CD4-positive, alpha-beta T cell treated with Interferon alpha-2 for 1 hour (primary cell): ENCODE measurements around the gene CD9.
"Not testable (repeated sequence)": the region's sequence is repeated elsewhere in the genome, so short reads cannot be mapped to it uniquely, and the experiment has no call there.

Experiments used
- DNase-seq, 2 donors: peaks; one replicate each; pipeline ENCODE4 v3.0.0-alpha.2; 2020 to 2022

The CD9 gene

GRCh38 chr12:6200256-6201212, at the start of gene CD9:
Gene CD9 (plus strand): TSS chr12:6200400. CDS start chr12:6200500, 100 bp downstream.
- peak; percentile 29 to 39 for DNase-seq

DNA sequence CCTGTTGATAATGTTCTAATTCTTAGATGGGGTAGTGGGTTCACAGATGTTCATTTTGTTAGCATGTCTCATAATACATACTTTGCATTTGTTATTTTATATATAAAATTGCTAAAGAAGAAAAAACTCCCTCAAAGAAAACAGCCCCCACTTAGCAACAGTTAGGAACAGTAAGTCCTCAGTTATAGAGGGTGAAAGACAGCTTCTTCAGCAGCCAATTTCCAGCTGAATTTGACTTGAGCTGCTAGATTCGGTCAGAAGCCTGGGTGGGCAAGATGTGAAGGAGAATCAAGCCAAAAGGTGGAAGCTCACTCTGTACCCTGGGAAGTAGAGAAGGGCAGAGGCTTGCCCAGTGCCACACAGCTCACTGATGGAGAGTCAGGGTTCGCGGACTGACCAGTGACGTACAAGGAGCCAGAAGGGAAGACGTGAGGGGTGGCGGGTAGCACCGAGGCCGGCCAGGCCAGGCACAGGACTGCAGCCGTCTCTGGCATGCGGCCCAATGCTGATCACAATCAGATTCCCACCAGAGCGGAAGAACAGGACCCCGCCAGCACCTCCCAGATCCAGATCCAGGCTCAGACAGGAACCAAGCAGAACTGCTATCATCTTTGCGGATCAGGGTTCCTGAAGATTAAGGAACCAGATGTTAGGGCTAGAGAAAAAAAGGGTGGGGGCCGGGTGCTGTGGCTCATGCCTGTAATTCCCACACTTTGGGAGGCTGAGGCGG, 45.3 kb upstream of the CD9 start:
- no peak for DNase-seq

DNA sequence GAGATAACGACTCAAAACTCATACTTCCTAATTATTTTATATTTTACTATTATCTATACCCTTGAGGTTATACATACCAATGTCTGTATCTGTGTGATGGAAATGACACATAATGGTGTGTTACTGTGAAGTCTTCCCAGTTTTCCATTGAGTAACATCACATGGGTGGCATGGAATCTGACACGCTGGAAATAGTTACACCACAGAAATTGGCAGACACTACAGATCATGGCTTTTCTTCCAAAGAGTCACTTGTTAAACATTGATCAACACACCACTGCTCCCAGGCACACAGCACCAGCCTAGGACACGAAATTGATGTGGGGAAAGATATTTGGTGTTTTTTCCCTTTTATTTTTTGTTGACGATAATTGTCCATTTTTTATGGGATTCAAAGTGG, 42.7 kb upstream of the CD9 start:
- no peak for DNase-seq

- DNase-seq, result no peak
These were observed 41.9 kb upstream of the CD9 start for GRCh38 chr12:6158255-6158654.

DNA sequence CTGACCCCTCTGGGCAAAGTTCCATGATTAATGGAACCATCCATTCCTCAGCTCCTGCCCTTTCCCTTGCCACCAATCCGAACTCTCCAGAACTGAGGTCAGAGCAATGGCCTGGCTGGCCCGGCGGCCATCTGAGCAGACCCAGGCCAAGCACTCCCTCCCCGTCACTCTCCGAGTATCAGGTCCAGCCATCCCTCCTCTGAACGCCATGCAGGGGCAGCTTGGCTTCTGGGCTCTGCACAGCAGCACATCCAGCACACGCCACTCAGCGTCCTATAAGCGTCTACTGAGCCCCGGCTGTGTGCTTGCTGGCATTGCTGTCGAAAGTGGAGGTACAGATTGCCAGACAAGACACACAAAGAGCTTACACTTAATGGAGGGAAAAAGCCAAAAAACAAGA, 41.5 kb upstream of the CD9 start:
- DNase-seq, result no peak

- DNase-seq, result not testable (repeated sequence)
These were observed 40.8 kb upstream of the CD9 start for GRCh38 chr12:6159166-6160011.

DNA sequence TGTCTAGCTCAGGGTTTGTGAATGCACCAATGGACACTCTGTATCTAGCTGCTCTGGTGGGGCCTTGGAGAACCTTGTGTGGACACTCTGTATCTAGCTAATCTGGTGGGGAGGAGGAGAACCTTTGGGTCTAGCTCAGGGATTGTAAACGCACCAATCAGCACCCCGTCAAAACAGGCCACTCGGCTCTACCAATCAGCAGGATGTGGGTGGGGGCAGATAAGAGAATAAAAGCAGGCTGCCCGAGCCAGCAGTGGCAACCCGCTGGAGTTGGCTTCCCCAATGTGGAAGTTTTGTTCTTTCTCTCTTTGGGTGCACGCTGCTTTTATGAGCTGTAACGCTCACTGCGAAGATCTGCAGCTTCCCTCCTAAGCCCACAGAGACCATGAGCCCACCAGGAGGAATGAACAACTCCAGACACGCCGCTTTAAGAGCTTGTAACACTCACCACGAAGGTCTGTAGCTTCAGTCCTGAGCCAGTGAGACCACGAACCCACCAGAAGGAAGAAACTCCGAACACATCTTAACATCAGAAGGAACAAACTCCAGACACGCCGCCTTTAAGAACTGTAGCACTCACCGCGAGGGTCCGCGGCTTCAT, 40.1 kb upstream of the CD9 start:
- DNase-seq, result not testable (repeated sequence)

DNA sequence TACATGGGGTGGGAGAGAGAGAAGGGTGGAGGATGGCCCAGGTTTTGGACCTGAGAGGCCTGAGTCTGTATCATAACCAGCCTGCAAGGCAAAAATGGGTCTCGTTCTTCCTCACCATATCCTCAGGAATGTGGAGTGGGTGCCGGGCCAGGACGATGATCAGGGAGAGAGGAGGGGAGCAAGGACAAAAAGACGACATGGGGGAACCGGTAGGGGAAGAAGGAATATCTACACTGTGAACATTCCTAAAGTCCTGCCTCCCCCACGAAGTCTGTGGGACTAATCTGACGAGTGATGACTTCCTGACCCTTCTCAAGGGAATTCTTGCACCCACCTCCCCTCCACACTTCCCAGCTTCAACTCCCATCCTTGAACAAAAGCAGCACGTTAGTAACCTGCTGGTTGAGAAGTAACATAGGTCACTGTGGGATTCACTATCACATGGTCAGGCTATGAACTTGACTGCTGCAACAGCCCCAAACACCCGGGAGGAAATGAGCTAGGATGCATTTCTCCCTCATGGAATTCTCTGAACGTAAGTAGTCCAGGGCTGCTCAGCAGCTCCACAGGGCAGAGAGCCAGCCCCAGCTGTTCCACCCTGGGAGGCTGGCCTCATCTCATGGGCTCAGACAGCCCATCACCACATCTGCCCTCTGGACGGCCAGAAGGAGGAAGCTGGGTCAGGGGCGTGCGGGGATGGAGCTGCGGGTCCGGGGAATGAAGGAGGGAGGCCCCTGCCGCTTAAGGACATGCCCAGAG, 38.9 kb upstream of the CD9 start:
- DNase-seq, result no peak

GRCh38 chr12:6163416-6164060, 36.7 kb upstream of the CD9 start:
- no peak for DNase-seq

- no peak for DNase-seq
These were observed 34.8 kb upstream of the CD9 start for GRCh38 chr12:6165395-6165794.

DNA sequence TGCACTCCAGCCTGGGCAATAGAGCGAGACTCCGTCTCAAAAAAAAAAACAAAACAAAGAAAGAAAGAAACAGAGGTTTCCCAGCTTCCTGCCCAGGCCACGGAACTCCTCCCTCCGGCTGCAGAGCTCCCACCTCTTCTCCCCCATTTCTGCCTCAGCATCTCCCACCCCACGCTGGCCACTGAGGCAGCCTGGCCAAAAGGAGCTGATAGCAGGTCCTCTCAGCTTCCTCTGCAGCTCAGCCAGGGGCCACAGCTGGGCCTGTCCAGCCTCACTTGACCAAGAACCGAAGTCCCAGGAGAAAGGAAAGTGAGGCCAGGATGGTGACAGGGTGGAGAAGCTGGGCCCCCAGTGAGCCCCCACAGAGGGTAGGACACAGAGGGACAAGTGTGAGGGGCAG, 33.4 kb upstream of the CD9 start:
- DNase-seq, result no peak

GRCh38 chr12:6167327-6168280, 32.6 kb upstream of the CD9 start:
- peak; percentile 15 to 71 for DNase-seq

- DNase-seq, result no peak
These were observed 28.7 kb upstream of the CD9 start for GRCh38 chr12:6171409-6172015.

DNA sequence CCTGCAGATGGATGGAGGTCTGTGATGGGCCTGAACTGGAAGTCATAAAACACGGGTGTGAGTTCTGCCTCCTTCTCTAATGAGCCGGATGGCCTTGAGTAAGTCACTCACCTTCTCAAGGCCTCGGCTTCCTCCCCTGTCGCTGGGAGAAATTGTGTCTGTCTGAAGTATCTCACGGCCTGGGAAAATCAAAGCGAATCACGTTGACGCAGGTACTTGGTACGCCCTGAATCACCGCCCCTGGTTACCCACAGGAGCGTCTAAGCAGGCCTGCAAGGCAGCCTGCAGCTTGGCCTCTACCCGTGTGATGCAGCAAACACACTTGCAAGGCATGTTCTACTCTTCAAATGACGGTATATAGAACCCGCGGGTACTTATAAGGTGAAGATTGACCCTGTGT, 28.1 kb upstream of the CD9 start:
- DNase-seq, result no peak

- no peak for DNase-seq
These were observed 27.3 kb upstream of the CD9 start for GRCh38 chr12:6172862-6173261.

- DNase-seq, result no peak
These were observed 22.4 kb upstream of the CD9 start for GRCh38 chr12:6177642-6178358.

- DNase-seq, result no peak
These were observed 21.0 kb upstream of the CD9 start for GRCh38 chr12:6178981-6179761.
